Stimulated activated CD4-positive, alpha-beta T cell treated with anti-CD3 and anti-CD28 coated beads, Interleukin-2, amount 100 ng/mL, for 24 hours (primary cell): ENCODE measurements around the gene CDC25B.
A peak's percentile ranks its signal among the peaks of the same experiment; 100 is the strongest.

Experiments
- DNase-seq, 2 donors: peaks; one replicate each; pipeline ENCODE4 v3.0.0-alpha.2; 2020

CDC25B gene

GRCh38 chr20:3764659-3765058 is 31.5 kb upstream of the CDC25B start:
- DNase-seq = no peak

- DNase-seq = no peak
These were observed 30.8 kb upstream of the CDC25B start for GRCh38 chr20:3765171-3765882.

- DNase-seq = no peak
These were observed 29.5 kb upstream of the CDC25B start for GRCh38 chr20:3766422-3767109.

GRCh38 chr20:3767110-3767426 is 29.0 kb upstream of the CDC25B start:
- DNase-seq = no peak

- DNase-seq = peak; percentile 97 to 98
These were observed 28.4 kb upstream of the CDC25B start, which contains the start of gene ADISSP for GRCh38 chr20:3767427-3768341. Gene ADISSP (minus strand): TSS chr20:3767753. CDS start chr20:3760100, 7,653 bp downstream.

GRCh38 chr20:3768342-3769130 is 27.6 kb upstream of the CDC25B start:
- peak; percentile 82 to 83 for DNase-seq

- DNase-seq = no peak
These were observed 24.5 kb upstream of the CDC25B start for GRCh38 chr20:3771552-3772058.

- DNase-seq = no peak
These were observed 20.5 kb upstream of the CDC25B start for GRCh38 chr20:3775457-3776108.

GRCh38 chr20:3777381-3777715 is 18.8 kb upstream of the CDC25B start:
- no peak for DNase-seq

- peak; percentile 59 to 72 for DNase-seq
These were observed 18.1 kb upstream of the CDC25B start for GRCh38 chr20:3777716-3778629.

- no peak for DNase-seq
These were observed 17.1 kb upstream of the CDC25B start for GRCh38 chr20:3778976-3779375.

- peak; percentile 48 to 57 for DNase-seq
These were observed 14.8 kb upstream of the CDC25B start, which contains the start of gene SPEF1 for GRCh38 chr20:3781153-3781910. Gene SPEF1 (minus strand): TSS chr20:3781448. CDS start chr20:3781287, 161 bp downstream.

- DNase-seq = no peak
These were observed 13.5 kb upstream of the CDC25B start for GRCh38 chr20:3782597-3782996.

GRCh38 chr20:3783068-3783489 is 13.0 kb upstream of the CDC25B start:
- no peak for DNase-seq

GRCh38 chr20:3783511-3784195 is 12.5 kb upstream of the CDC25B start:
- no peak for DNase-seq

- DNase-seq = no peak
These were observed 11.8 kb upstream of the CDC25B start for GRCh38 chr20:3784216-3784853.

GRCh38 chr20:3784863-3785239 is 11.3 kb upstream of the CDC25B start:
- DNase-seq = no peak

- no peak for DNase-seq
These were observed 10.6 kb upstream of the CDC25B start for GRCh38 chr20:3785240-3786125.
